UCSD-AML1 (cell line): ENCODE results near the gene SERGEF.

ENCODE experiments used
- DNase-seq: peaks from one replicate; lab custom pipeline; 2025; ENCODE audit not compliant: unreplicated experiment; lab: John Stamatoyannopoulos, UW

The SERGEF gene

DNA sequence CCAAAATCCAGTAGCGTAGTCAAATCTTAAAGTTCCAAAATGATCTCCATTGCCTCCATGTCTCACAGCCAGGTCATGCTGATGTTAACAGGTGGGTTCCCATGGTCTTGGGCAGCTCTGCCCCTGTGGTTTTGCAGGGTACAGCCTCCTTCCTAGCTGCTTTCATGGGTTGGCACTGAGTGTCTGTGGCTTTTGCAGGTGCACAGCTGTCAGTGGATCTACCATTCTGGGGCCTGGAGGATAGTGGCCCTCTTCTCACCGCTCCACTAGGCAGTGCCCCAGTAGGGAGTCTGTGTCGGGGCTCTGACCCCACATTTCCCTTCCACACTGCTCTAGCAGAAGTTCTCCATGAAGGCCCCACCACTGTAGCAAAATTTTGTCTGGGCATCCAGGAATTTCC, 145.5 kb downstream of the SERGEF start:
- no peak for DNase-seq

GRCh38 chr11:17865765-17866428, 146.9 kb downstream of the SERGEF start:
- DNase-seq: no peak

GRCh38 chr11:17864478-17864941, 148.3 kb downstream of the SERGEF start:
- DNase-seq: no peak

DNA sequence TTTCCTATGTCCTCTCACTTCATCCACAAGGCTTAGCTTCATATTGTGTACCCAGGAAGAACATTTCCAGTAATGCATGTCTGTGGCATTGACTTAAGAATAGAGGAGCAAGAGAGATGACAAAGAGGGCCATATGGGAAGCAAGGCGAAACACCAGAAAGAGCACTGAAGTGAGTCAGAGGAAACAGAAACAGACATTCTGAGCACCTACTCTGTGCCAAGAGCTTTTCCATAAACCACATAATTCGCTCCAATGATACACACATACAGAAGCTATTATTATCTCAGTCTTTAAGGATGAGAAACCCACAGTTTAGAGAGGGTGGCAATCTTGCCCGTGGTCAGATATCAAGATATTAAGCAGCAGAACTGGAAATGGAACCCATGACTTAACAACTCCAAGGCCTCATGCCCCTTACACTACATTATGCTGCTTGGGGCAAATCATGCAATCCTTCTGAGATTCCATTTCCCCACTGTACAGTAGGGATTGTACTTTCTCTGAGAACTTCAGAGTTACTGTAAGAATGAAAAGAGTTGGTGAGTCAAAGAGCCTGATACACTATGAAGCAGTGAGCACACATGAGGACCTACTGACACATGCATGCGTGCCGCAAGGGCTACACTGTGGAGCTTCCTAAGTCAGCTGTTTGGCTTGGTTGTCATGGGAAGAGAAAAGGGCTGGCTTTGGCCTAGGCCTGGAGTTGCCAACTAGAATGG, 151.7 kb downstream of the SERGEF start:
- no peak for DNase-seq

- DNase-seq: no peak
Measured at GRCh38 chr11:17859552-17859951, 153.3 kb downstream of the SERGEF start.

- DNase-seq: no peak
Measured at GRCh38 chr11:17855531-17856290, 157.1 kb downstream of the SERGEF start.

DNA sequence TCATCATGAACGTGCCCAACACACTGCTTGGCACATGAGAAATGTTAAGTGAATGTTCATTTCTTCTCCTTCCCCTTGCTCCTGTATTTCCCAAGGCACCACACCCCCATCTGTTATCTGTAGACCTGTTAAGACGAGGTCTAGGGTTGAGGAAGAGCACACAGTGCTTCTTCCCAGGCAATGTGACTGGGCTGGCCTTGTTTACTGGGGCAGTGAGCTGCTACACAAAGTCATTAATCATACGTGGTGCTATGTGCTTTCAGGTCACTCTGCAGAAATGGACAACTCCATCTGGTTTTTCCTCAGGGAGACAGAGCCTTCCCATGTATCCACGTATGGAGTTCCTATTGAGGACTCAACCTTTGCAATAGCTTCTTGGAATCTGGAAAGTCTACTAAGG, 159.6 kb downstream of the SERGEF start:
- DNase-seq: no peak

DNA sequence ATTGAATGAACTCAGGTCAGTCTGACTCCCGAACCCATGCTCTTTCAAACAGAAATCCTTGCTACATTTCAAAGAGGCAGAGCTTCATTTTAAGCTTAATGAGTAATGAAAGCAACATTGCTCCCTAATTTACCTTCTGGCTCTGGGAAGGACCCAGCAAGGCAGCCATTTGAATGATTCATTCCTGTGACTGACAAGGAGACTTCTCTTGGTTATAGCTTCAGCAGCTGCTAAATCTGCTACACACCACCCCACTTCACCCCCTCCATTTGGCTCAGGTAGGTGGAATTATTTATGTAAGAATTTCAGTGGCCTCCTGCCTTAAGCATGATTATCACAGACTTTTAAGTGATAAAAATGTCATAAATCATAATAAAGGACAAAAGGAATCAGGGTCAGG, 160.6 kb downstream of the SERGEF start:
- DNase-seq: no peak

GRCh38 chr11:17851697-17852096, 161.2 kb downstream of the SERGEF start:
- DNase-seq: no peak

DNA sequence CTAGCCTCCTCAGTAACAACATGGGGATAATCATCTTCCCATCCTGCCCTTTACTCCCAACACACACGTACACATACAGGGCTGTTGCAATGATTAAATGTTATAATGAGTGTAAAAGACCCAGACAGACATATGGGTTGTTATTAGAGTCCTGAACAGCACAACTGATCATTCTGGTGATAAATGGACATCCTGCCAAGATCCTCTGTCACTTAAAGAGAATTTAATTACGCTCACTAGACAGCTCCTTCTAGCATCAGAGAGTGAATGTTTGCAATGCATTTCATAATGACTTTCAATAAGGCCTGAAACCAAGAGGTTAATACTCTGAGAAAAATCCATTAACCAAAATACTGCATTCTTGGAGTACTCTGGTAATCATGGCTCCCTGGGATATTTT, 162.5 kb downstream of the SERGEF start:
- DNase-seq: no peak

GRCh38 chr11:17848715-17849114, 164.1 kb downstream of the SERGEF start:
- no peak for DNase-seq

GRCh38 chr11:17846852-17847453, 165.9 kb downstream of the SERGEF start:
- DNase-seq: no peak

DNA sequence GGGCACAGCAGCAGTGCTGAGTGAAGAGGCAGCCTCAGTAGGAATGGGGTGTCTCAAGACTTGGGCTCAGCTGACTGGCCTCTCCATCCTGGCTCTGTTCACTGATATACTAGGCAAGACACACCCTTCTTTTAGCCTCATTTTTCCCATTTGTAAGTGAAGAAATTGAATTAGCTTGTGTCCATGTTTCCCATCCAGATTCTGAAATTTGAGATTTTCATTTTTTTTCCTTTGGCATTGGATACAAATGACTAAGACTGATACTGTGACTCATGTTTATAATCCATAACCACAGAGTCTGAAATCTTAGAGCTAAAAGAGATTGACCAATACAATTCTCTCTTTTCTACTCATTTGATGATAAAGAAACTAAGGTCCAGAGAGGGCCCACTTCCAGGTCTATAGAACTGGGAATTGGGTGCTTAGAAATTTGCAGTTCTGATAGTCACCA, 167.4 kb downstream of the SERGEF start:
- no peak for DNase-seq

DNA sequence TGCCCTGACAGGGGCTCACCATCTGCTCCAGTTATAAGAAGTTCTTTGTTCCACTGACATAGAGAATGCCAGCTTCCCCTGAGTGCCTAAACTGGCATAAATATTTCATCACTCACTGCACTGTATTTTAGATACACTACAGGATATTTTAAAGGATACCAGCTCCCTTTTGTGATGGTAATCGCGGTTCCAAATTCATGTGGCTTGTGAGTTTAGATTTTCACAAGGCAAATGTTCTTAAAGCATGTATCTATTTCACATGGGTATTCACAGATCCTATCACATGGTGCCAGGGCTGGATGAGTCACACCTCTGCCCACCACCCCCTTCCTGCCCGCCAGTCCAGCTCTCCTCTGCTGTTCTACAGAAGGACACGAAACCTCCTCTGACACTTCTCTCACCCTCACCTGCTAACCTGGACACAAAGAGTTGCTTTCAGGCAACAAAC, 172.7 kb downstream of the SERGEF start:
- DNase-seq: no peak

DNA sequence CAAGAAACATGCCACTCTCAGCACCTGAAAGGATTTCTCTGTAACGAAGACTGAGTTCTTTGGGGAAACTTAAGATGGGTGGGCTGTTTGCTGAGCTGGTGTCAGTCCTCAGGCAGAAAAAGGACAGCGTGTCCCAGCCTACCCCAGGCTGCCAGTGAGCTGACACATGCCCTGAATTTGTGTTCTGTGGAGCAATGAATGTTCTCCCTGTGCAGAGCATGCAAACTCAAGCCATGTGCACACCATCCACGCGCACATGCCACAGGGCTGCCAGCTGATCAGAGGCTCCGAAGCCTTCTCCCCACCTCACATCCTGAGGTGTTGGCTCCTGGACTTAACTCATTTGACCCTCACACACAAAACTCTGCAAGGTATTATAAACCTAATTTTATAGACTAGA, 173.4 kb downstream of the SERGEF start:
- no peak for DNase-seq

GRCh38 chr11:17838102-17838501, 174.7 kb downstream of the SERGEF start:
- DNase-seq: no peak

DNA sequence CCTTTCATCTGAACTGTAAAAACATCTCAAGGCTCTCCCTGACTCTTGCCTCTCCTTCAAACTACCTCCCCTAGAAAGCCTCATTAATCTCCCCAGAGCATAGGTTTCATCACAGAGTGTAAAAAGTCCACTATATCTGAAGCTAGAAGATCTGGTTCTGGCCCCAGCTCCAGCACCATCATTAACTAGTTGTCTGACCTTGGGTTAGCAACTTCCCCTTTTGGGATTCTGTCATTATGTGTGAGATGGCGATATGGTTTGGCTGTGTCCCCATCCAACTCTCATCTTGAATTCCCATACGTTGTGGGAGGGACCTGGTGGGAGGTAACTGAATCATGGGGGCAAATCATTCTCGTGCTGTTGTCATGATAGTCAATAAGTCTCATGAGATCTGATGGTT, 181.0 kb downstream of the SERGEF start:
- no peak for DNase-seq

- no peak for DNase-seq
Measured at GRCh38 chr11:17831228-17831627, 181.6 kb downstream of the SERGEF start.

- DNase-seq: no peak
Measured at GRCh38 chr11:17828311-17828751, 184.5 kb downstream of the SERGEF start.

DNA sequence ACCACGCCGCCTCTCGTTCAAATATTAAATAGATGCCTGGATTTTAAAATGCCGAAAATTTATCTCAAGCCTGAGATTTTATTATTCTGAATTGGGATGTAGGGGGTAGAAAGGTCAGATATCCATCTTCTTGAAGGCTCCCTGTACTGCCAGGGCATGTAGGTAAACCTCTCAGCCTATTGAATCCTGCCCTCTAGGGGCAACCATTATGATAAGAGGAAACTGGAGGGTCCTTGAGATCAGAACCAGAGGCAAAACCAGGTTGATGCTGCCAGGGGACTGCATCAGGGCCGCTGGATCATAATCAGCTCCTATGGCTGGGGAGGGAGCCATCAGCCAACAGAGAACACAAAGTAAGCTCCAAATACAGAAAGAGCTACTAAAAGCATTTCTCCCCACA, 185.8 kb downstream of the SERGEF start:
- no peak for DNase-seq

DNA sequence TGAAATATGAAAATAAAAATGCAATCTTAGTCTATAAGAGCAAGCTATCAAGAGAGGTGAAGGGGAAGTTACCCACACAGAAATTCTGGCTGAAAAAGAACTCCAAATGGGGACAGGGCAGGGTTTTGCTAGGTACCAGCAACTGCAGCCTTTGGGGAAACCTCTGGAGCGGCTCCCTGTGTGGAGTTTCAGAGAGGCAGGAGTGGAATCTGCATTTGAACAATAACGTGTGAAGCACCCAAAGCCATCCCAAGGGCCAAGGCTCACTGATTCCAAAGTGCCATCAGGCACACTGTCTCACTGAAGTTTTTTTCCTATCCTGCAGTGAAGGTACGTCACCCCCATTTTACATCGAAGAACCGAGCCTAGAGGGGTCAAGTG, 190.5 kb downstream of the SERGEF start:
- DNase-seq: no peak
